GM21825 (cell line): ENCODE data around the gene ATF2.

ENCODE experiments used
- ATAC-seq: cut with Tn5 transposase; IDR thresholded peaks from one replicate; pipeline ENCODE4 v1.9.1; 2021; ENCODE audit warnings: mild to moderate bottlenecking, moderate library complexity; ENCODE audit not compliant: unreplicated experiment

ATF2 gene

GRCh38 chr2:175167792-175168563, at the start of gene ATF2:
TSS of gene ATF2 (minus strand) at chr2:175168203. CDS start at chr2:175136443, 31,760 bp downstream.
- peak; percentile 97 for ATAC-seq

GRCh38 chr2:175207741-175208438, 39.9 kb upstream of the ATF2 start:
- ATAC-seq = no peak

- no peak for ATAC-seq
Measured at GRCh38 chr2:175206866-175207265, 38.9 kb upstream of the ATF2 start.

GRCh38 chr2:175205523-175205922, 37.5 kb upstream of the ATF2 start:
- ATAC-seq = no peak

- peak; percentile 65 for ATAC-seq
Measured at GRCh38 chr2:175203621-175204496, 35.9 kb upstream of the ATF2 start.

- ATAC-seq = no peak
Measured at GRCh38 chr2:175195012-175195411, 27.0 kb upstream of the ATF2 start.

GRCh38 chr2:175188761-175189160, 20.8 kb upstream of the ATF2 start:
- no peak for ATAC-seq

GRCh38 chr2:175187378-175187777, 19.4 kb upstream of the ATF2 start:
- peak; percentile 55 for ATAC-seq

- ATAC-seq = no peak
Measured at GRCh38 chr2:175183674-175184073, 15.7 kb upstream of the ATF2 start.

- ATAC-seq = no peak
Measured at GRCh38 chr2:175181877-175182308, 13.9 kb upstream of the ATF2 start.

- ATAC-seq = peak; percentile 92
Measured at GRCh38 chr2:175181104-175181876, 13.3 kb upstream of the ATF2 start, which contains the start of gene ATP5MC3. TSS of gene ATP5MC3 (minus strand) at chr2:175181710. CDS start at chr2:175181393, 317 bp downstream.

GRCh38 chr2:175180701-175181103, 12.7 kb upstream of the ATF2 start:
- peak; percentile 54 for ATAC-seq

GRCh38 chr2:175176624-175177023, 8.6 kb upstream of the ATF2 start:
- ATAC-seq = no peak

GRCh38 chr2:175175896-175176295, 7.9 kb upstream of the ATF2 start:
- no peak for ATAC-seq

GRCh38 chr2:175175320-175175719, 7.3 kb upstream of the ATF2 start:
- ATAC-seq = no peak

GRCh38 chr2:175170659-175171304, 2.8 kb upstream of the ATF2 start:
- no peak for ATAC-seq

GRCh38 chr2:175169191-175169590, 1.2 kb upstream of the ATF2 start:
- no peak for ATAC-seq

- ATAC-seq = peak; percentile 25
Measured at GRCh38 chr2:175168564-175168945, 552 bp upstream of the ATF2 start.

- ATAC-seq = peak; percentile 1
Measured at GRCh38 chr2:175167076-175167791, 769 bp downstream of the ATF2 start.
